SK-N-SH treated with all-trans-retinoic acid at 6 μM for 48 hours (cell line): ENCODE data around the gene STAMBPL1.

ENCODE experiments used
- CSRNP3 ChIP-seq: fragments of 250-450 bp; sonication (Bioruptor Pico); IDR thresholded peaks from 2 replicates; pipeline ENCODE4 v1.5.1; 2021; ENCODE audit warnings: mild to moderate bottlenecking, moderate library complexity
- GLIS3 ChIP-seq: fragments of 250-450 bp; sonication (Bioruptor Pico); IDR thresholded peaks from 2 replicates; pipeline ENCODE4 v1.5.0; 2020; ENCODE audit warnings: mild to moderate bottlenecking, moderate library complexity
- POU6F1 ChIP-seq: fragments of 250-450 bp; sonication (Bioruptor Pico); IDR thresholded peaks from 2 replicates; pipeline ENCODE4 v1.8.0; 2021; ENCODE audit warnings: low read depth, mild to moderate bottlenecking, moderate library complexity, borderline replicate concordance

GRCh38 chr10:88866454-88866853 is 13.6 kb upstream of the STAMBPL1 start:
- TF ChIP-seq CSRNP3 (CRISPR knock-in tag) (no peak), GLIS3 (CRISPR knock-in tag) (no peak), POU6F1 (no peak)
